GM12801 (cell line): ENCODE data around the gene BMP7.

Experiments used
- CTCF ChIP-seq: IDR thresholded peaks from one replicate; pipeline ENCODE4 v1.5.1; 2011; ENCODE audit warnings: control low read depth; ENCODE audit not compliant: insufficient read length; ENCODE audit errors: extremely low read depth

BMP7 gene

DNA sequence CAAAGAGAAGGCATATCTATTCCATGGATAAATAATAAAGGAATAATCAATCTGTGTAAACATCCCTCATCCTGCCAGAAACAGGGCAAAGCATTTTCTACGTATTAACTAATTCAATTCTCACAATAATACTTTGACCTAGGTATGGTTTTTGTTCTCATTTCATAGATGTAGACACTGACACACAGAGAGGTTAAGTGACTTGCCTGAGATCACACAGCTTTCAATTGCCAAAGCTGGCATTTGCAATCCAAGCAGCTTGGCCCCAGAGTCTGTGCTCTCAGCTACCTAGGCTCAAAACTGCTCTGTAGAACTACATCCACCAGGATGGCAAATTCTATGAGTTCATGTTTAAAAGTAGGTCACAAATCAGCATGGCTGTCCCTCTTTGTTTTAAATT, 124.9 kb downstream of the BMP7 start:
- TF ChIP-seq CTCF: no peak

DNA sequence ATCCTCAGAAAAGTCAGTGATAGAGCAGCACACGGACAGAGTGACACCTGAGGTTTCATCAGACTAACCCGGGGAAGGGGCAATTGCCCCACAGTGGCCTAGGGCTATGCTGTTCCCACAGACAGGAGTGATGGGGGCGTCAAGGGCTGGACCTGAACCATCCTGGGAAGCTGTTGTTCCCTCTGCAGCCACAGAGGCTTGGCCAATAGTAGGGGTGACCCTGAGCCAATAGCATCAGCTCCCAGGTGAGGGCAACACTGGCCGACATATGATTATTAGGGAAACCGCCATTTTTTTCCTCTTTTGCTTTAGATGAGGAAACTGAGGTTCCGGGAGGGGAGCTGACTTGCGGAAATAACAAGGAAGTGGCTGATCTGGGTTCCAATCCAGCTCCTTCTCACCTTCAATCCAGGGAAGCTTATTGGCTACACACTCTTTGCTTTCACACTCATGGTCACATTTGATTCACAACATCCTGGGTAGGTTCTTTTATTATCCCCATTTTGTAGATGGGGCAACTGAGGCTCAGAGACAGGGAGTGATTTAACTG, 126.0 kb downstream of the BMP7 start:
- no peak for TF ChIP-seq CTCF

DNA sequence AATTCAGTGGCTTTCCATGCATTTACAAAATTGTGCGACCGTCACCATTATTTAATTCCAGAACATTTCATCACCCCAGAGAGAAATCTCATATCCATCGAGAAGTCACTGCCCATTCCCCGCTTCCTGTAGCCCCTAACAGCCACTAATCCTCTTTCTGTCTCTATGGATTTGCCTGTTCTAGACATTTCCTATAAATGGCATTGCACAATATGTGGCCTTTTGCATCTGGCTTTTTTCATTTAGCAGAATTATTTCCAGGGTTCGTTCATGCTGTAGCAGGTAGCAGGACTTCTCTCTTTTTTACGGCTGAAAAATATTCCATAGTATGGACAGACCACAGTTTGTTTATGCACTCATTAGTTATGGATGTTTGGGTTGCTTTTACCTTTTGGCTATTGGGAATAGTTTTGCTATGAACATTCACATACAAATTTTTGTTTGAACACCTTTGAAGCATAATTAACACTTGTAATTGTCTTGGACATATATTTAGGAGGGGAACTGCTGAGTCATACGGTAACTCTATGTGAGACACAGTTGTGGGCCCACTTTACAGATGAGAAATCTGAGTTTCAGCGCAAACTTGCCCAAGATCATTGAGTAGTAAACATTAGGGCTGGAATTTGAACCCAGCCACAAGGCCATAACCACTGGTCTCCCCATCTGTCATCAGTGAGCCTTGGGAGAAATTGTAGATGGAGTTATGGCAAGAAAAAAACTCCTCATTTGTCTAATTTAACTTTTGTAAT, 126.9 kb downstream of the BMP7 start:
- no peak for TF ChIP-seq CTCF

GRCh38 chr20:57138198-57138995, 128.0 kb downstream of the BMP7 start:
- TF ChIP-seq CTCF: no peak

GRCh38 chr20:57137676-57138075, 128.8 kb downstream of the BMP7 start:
- no peak for TF ChIP-seq CTCF

- TF ChIP-seq CTCF: no peak
Observed at GRCh38 chr20:57136734-57137133, 129.7 kb downstream of the BMP7 start.

GRCh38 chr20:57135875-57136274, 130.6 kb downstream of the BMP7 start:
- TF ChIP-seq CTCF: no peak
